GM12801 (cell line): ENCODE measurements around the gene ACACB.

Source experiments
- CTCF ChIP-seq: IDR thresholded peaks from one replicate; pipeline ENCODE4 v1.5.1; 2011; ENCODE audit warnings: control low read depth; ENCODE audit not compliant: insufficient read length; ENCODE audit errors: extremely low read depth

The ACACB gene

GRCh38 chr12:109112720-109113465 lies 3.5 kb upstream of the ACACB start:
- TF ChIP-seq CTCF: no peak

- TF ChIP-seq CTCF: no peak
Measured at GRCh38 chr12:109113661-109114321, 2.6 kb upstream of the ACACB start.

- TF ChIP-seq CTCF: no peak
Measured at GRCh38 chr12:109114644-109115043, 1.7 kb upstream of the ACACB start.

GRCh38 chr12:109115404-109115757 lies 1.0 kb upstream of the ACACB start:
- TF ChIP-seq CTCF: no peak

GRCh38 chr12:109116611-109116949 lies 193 bp downstream of the ACACB start:
- TF ChIP-seq CTCF: no peak

GRCh38 chr12:109120095-109120494 lies 3.7 kb downstream of the ACACB start:
- TF ChIP-seq CTCF: no peak

GRCh38 chr12:109120557-109120956 lies 4.2 kb downstream of the ACACB start:
- TF ChIP-seq CTCF: no peak
